SK-N-MC (cell line): ENCODE measurements around the gene KCNK13.

Source experiments
- DNase-seq: peaks from one replicate; pipeline ENCODE4 v3.0.0-alpha.2; 2011; ENCODE audit warnings: low read depth, low spot score
- H3K27ac ChIP-seq: fragments of 200-600 bp; sonication (generic); 2 replicates; pipeline ENCODE4 v1.5.1; 2016; ENCODE audit warnings: mixed run types
- H3K36me3 ChIP-seq: fragments of 200-600 bp; sonication (generic); 2 replicates; pipeline ENCODE4 v1.6.1; 2017; ENCODE audit warnings: antibody characterized with exemption, low read length, mixed read lengths; ENCODE audit not compliant: insufficient read depth
- H3K4me3 ChIP-seq: fragments of 200-600 bp; sonication (generic); 2 replicates; pipeline ENCODE4 v1.5.1; 2016
- H3K9ac ChIP-seq: fragments of 200-600 bp; sonication (generic); 2 replicates; pipeline ENCODE4 v1.8.0; 2017; ENCODE audit warnings: mixed run types, mixed read lengths; ENCODE audit not compliant: insufficient read length
- H3K9me3 ChIP-seq: fragments of 200-600 bp; sonication (generic); 2 replicates; pipeline ENCODE4 v1.6.1; 2017; ENCODE audit warnings: low read depth, mild to moderate bottlenecking, antibody characterized with exemption, low read length, moderate library complexity, mixed read lengths
- EZH2 ChIP-seq: fragments of 200-600 bp; sonication (generic); IDR thresholded peaks from one replicate; pipeline ENCODE4 v1.6.1; 2017; ENCODE audit warnings: antibody characterized with exemption
- FOXP2 ChIP-seq: optimal IDR thresholded peaks from 2 replicates; pipeline ENCODE3; 2011; ENCODE audit warnings: mild to moderate bottlenecking, moderate library complexity; ENCODE audit not compliant: insufficient read depth; ENCODE audit errors: extremely low read length, control extremely low read depth
- POLR2AphosphoS5 ChIP-seq: IDR thresholded peaks from 2 replicates; pipeline ENCODE4 v1.6.1; 2012; ENCODE audit warnings: mild to moderate bottlenecking, low read depth, low read length, borderline replicate concordance

Gene KCNK13

DNA sequence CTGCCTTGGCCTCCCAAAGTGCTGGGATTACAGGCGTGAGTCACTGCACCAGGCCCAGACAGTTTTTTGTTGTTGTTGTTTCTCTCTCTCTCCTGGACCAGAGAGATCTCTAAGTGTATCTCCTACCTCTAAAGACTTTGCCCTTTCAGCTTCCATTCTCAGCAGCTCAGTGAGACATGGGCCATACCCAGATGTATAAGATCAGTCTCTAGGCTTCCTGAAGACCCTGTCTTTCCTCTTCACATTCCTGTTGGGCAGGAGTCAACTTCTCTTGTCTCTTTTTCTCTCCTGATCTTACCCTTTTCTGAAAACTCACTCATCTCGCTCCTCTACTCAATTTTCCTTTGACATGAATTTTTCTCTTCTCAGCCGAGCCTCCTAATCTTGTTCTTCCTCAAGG is 42.0 kb downstream of the KCNK13 start:
- no peak overlapping the region for H3K9ac ChIP-seq
- TF ChIP-seq FOXP2, result no peak
- TF ChIP-seq POLR2AphosphoS5, result no peak
- H3K36me3 ChIP-seq, result no peaks in the 10 kb centered on the region
- H3K27ac ChIP-seq, result no peak overlapping the region
- no peak overlapping the region for H3K4me3 ChIP-seq
- no peaks in the 10 kb centered on the region for H3K9me3 ChIP-seq
- no peak for DNase-seq

DNA sequence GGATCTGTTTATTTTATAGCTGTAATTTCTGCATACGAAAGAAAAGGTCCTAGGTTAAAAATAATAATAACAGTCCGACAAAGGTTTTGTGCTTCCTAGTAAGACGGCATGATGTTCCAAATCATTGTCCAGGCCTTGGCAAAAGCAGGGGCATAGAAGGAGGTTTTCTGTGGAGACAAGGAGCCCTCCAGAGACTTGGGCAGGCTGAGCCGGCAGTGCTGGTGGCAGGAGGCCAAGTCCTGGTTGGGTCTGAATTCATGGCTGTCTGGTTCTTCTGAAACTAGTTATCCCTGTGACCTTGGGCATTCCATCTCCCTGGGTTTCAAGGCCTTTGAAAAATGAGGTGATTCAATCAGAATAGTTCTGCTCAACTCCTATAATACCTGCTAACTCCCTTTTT is 44.0 kb downstream of the KCNK13 start:
- Histone ChIP-seq H3K9ac (no peak overlapping the region), H3K9me3 (no peaks in the 10 kb centered on the region), H3K4me3 (no peak overlapping the region), H3K36me3 (no peaks in the 10 kb centered on the region), H3K27ac (no peak overlapping the region)
- no peak for DNase-seq
- TF ChIP-seq FOXP2 (no peak), EZH2 (no peak), POLR2AphosphoS5 (no peak)

DNA sequence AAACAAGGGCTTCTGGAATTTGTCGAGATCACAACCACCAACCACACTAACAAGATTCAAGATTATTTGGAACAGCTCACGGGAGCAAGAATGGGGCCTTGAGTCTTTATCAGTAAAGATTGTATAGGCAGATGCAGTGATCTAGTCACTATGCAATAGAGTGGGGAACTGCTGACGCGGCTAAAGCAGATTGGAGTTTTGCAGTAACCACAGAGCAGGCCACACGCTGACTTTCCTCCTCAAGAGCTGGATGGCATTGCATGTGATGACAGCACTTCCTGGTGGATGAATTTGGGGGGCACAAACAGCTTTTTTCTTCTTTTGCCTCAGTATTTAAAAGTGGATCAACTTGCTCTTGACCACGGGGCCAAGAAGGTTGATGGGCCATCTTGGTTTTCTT is 46.0 kb downstream of the KCNK13 start:
- TF ChIP-seq FOXP2, result no peak
- no peak for TF ChIP-seq EZH2
- TF ChIP-seq POLR2AphosphoS5, result no peak
- Histone ChIP-seq H3K9ac (no peak overlapping the region), H3K9me3 (no peaks in the 10 kb centered on the region), H3K36me3 (no peaks in the 10 kb centered on the region), H3K4me3 (no peak overlapping the region), H3K27ac (no peak overlapping the region)
- DNase-seq, result peak; percentile 37

DNA sequence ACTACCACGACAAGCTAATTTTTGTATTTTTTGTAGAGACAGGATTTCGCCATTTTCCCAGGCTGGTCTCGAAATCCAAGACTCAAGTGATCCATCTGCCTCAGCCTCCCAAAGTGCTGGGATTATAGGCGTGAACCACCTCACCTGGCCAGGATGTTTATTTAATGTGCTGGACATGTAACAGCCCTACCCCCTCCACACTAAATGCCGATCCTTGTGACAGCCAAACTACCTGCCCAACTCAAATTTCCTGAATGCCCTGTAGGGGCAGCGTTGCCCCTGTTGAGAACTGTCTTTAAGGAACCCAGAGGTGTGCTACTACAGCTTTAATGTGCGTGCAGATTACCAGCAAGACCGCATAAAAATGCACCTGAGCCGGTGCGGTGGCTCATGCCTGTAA is 48.1 kb downstream of the KCNK13 start:
- no peak for TF ChIP-seq FOXP2
- TF ChIP-seq POLR2AphosphoS5, result no peak
- no peak for TF ChIP-seq EZH2
- no peak for DNase-seq
- no peak overlapping the region for H3K4me3 ChIP-seq
- no peaks in the 10 kb centered on the region for H3K9me3 ChIP-seq
- H3K27ac ChIP-seq, result no peak overlapping the region
- H3K9ac ChIP-seq, result no peak overlapping the region
- H3K36me3 ChIP-seq, result no peaks in the 10 kb centered on the region

DNA sequence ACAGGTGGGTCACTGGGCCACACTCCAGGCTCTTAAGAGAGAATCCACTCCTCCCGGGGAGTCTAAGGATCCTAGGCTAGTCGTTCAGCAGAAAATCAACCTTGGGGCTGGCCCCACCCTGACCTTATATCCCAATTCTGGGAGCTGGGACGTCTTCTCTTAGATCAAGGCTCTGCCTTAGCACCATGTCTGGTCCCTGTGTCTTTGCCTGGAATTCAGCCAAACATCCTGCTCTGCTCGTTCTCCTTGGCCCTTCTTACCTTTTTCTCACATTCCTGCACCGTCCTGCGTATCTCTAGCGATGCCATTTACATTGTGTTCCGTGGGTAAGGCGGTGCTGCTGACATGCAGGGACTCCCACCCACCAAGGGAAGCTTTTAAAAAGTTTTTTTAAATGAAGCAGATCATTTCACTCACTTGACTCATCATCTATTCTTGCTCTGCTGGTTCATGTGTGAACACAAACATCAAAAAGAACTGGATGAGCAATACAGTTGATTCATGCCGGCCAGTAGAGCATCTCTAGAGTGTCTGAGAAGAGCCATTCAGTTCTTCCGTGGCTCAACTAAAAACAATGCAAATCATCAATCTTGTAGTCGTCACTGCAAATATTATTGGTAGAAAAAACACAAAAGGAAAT is 50.2 kb downstream of the KCNK13 start:
- Histone ChIP-seq H3K4me3 (no peak overlapping the region), H3K36me3 (no peaks in the 10 kb centered on the region), H3K9ac (no peak overlapping the region), H3K9me3 (no peaks in the 10 kb centered on the region), H3K27ac (no peak overlapping the region)
- TF ChIP-seq FOXP2 (no peak), EZH2 (no peak), POLR2AphosphoS5 (no peak)
- no peak for DNase-seq

DNA sequence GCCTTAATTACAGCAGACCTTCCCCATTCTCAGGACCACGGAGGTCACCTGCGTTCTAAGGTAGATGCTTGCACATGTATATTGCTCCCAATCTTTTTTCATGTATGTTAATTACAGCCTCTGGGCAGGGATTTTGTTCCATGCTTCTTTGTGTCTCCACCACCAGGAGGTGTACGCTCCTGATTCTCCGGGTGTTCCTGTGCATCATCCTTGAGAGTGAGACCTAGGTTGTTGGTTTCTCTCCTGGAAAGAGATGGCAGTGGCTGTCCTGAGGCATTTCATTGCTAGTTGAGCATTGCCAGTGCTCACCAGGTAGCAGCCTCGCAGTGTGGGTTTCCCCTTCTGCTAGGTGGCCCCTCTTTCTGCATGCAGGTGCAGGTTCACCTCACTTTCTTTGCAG is 52.8 kb downstream of the KCNK13 start:
- Histone ChIP-seq H3K4me3 (no peak overlapping the region), H3K9me3 (no peaks in the 10 kb centered on the region), H3K36me3 (no peaks in the 10 kb centered on the region), H3K27ac (no peak overlapping the region), H3K9ac (no peak overlapping the region)
- TF ChIP-seq POLR2AphosphoS5 (no peak), FOXP2 (no peak), EZH2 (no peak)
- DNase-seq, result no peak

DNA sequence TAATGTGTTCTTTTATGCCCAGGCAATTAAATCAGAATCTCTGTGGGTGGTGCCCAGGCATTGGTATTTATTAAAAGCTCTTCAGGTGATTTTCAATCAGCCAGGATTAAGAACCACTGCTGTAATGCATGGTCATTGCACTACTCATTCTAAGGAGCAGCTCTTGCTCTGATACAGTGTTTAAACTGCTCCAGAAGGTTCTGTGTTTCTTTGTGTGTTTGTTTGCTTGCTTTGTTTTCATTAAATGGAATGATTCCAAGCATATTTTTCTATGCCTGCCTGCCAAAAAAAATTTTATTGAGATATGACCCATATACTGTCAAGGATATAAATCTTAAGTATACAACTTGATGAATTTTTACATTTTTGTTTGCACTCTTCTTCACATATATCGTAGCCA is 54.0 kb downstream of the KCNK13 start:
- no peak for DNase-seq
- no peaks in the 10 kb centered on the region for H3K9me3 ChIP-seq
- TF ChIP-seq EZH2 (no peak), FOXP2 (no peak), POLR2AphosphoS5 (no peak)
- H3K36me3 ChIP-seq, result no peaks in the 10 kb centered on the region
- H3K9ac ChIP-seq, result no peak overlapping the region
- H3K27ac ChIP-seq, result no peak overlapping the region
- no peak overlapping the region for H3K4me3 ChIP-seq

DNA sequence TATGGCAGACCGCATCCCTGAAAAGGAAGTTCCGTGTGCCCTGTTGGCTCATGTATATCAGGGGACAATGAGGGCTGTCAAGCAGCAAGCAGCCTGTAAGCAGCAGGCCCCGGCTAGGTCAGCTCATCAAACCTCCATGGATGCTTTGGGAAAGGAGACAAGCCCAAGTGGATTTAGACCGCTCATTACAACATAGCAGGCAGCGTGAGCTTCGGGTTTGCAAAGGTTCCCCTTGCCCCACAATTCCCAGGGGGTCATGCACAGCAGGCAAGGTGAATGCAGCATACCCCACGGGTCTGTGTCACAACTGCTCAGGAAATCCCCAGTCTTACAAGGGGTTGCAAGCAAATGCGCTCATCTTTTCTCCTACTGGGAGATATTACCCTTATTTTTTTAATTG is 54.6 kb downstream of the KCNK13 start:
- Histone ChIP-seq H3K27ac (no peak overlapping the region), H3K4me3 (no peak overlapping the region), H3K36me3 (no peaks in the 10 kb centered on the region)

DNA sequence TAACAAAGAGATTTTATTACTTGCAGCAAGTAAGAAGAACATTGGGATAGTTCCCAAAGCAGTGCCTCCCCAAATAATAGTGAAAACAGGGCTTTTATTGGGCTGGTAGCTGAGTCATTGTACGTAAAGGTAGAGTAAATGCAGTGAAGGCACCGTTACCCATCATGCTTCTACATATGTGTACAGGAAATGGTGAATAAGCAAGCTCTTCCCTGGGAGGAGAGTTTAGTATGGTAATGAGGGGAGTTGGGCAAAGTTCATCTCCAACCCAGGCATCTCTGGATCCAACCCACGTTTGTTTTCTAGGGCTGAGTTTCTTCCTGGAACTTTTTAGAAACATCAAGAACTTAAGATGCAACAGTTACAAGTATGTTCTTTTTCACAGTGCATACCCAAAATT is 56.2 kb downstream of the KCNK13 start:
- Histone ChIP-seq H3K9me3 (no peaks in the 10 kb centered on the region), H3K36me3 (no peaks in the 10 kb centered on the region), H3K4me3 (no peak overlapping the region), H3K27ac (no peak overlapping the region), H3K9ac (no peak overlapping the region)
- DNase-seq, result no peak
- TF ChIP-seq POLR2AphosphoS5 (no peak), FOXP2 (no peak), EZH2 (no peak)

More for the DNA sequence above, 54.6 kb downstream of the KCNK13 start:
- H3K9me3 ChIP-seq, result no peaks in the 10 kb centered on the region
- TF ChIP-seq FOXP2 (no peak), POLR2AphosphoS5 (no peak)
- no peak overlapping the region for H3K9ac ChIP-seq
- no peak for DNase-seq
